Measurements from ENCODE around the gene IMPDH2.

The IMPDH2 gene

DNA sequence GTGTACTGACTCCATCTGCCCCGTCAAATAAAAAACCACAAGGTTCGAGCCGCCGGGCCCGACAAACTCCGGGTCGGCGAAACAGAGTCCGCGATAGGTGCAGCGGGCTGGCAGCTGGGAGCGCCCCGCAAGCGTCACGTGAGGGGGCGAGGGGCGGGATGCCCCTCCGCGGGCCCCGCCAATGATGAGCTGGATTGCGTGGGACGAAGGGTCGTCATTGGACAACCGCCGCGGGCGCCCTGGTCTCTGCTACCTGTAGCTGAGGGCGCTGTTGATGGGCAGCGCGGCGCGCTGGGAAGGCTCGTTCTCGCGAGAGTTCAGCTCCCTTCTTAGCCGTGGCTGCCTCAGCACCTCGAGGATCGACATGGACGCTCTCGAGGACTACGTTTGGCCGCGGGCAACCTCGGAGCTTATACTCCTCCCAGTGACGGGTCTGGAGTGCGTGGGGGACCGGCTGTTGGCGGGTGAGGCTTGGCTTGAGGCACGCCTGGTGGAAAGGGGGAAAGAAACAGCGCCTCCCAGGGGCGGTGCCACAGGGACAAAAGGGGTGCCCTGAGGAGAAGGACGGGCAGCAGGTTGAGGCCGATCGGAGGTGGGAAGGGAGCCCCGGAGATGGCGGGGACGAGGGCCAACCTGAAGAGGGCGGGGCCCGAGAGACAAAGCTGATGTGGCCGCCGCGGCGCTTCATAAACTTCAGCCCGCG, 22.0 kb downstream of the IMPDH2 start, which contains the start of gene WDR6:
TSS of gene WDR6 (plus strand) at position 324 of the 703 bp plus-strand sequence. CDS start at position 365, 41 bp downstream.
- peak; percentile 92 for DNase-seq (ENCODE audit: low read depth, low spot score)

DNA sequence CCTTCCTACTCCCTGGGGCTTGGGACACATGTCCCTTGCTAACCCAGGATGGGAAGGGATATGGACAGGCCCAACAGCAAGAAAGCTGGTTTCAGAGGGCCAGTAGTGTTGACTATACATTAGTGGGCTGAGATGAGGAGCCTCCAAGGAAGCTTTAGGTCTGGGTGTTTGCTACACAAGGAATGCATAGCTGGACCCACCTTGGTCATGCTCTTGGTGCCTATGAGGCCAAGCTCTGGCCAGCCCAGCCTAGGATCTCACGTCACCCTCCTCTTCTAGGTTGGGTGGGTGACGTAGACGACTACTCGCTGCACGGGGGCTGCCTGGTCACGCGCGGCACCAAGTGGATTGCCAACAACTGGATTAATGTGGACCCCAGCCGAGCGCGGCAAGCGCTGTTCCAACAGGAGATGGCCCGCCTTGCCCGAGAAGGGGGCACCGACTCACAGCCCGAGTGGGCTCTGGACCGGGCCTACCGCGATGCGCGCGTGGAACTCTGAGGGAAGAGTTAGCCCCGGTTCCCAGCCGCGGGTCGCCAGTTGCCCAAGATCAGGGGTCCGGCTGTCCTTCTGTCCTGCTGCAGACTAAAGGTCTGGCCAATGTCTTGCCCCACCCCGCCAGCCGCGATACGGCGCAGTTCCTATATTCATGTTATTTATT, 22.7 kb downstream of the IMPDH2 start:
- DNase-seq (ENCODE audit: low read depth, low spot score) = no peak

DNA sequence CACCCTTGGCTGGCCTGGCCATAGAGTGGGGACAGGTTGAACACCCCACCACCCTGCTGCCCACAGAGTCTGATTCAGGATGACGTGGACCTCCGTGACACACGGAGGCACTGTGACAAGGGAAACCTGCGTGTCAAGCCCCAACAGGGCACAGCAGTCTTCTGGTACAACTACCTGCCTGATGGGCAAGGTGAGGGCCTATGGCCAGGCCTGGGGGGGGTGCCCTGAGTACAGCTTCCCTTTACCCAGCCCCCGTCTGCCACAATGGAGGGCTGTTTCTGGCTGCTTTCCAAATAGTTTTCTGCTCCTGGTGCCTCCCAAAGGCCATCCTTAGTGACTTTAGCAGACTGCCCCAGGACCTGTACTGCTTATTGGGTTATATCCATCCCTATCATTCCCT, 23.2 kb downstream of the IMPDH2 start:
- DNase-seq (ENCODE audit: low read depth, low spot score) = no peak

DNA sequence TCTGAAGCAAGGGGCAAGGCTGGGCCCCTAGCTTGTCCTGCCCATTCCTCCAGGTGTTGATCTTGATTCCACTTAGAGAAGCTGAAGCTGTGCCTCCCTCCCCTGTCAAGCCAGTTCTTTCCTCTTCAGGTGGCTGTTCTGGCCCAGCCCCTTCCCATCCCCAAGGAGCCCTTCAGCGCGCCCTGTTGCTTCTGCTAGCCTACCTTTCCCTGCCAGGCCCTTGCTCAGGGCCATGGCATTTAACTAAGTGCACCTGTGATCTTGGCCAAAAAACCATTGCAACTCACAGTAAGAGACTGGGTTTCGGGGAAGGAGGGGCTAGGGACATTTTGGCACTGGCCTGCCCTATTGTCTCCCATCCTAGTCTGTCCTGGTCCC, 23.9 kb downstream of the IMPDH2 start:
- no peak for DNase-seq (ENCODE audit: low read depth, low spot score)

DNA sequence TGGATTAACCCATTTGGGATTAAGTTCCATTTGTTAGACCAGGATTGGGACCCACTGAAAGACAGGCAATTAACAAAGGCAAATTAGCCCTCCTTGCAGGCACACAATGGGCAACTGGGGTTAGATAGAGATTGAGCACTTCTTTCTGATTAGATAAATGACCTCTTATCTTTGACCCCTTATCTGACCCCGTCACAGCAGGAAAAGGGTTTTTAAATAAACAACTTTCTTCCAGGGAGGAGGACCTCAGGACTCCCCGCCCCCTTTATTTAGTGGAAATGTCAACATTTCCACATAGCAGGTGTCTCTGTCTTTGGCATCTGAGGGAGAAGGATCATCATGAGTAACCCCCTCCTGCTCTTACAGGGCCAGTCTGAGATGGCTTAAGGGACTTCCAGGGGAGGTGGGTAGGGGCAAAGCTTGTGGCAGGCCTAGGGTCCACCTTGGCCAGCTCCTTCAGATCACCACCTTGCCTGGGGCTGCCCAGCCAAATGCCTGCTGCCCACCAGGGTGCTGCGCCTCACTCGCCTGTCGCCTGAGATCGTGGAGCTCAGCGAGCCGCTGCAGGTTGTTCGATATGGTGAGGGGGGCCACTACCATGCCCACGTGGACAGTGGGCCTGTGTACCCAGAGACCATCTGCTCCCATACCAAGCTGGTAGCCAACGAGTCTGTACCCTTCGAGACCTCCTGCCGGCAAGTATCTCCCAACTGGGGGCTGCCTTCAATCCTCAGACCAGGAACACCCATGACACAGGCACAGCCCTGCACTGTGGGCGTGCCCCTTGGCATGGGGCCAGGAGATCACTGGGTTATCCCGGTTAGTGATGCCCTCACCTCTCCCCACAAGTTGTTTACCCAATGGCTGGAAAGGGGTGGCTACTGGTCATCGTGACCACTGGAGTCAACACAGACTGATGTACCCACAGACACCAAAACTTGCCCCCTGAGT, 24.6 kb downstream of the IMPDH2 start:
- DNase-seq (ENCODE audit: low read depth, low spot score) = no peak

DNA sequence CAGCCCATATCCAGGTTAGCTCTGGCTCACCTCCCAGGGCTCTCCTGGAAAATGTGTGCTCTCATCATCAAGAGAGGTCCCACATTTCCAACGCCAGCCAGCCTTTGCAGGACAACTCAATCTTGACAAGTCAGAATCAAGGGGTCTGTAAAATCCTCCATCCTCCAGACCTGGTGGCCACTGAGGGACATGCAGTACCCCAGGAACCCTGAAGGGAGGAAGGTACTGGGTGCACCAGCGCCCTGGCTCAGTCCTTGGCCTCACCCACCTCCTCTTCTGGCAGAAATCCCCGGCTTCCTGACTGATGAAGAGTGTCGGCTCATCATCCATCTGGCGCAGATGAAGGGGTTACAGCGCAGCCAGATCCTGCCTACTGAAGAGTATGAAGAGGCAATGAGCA, 28.0 kb downstream of the IMPDH2 start:
- DNase-seq (ENCODE audit: low read depth, low spot score) = no peak

DNA sequence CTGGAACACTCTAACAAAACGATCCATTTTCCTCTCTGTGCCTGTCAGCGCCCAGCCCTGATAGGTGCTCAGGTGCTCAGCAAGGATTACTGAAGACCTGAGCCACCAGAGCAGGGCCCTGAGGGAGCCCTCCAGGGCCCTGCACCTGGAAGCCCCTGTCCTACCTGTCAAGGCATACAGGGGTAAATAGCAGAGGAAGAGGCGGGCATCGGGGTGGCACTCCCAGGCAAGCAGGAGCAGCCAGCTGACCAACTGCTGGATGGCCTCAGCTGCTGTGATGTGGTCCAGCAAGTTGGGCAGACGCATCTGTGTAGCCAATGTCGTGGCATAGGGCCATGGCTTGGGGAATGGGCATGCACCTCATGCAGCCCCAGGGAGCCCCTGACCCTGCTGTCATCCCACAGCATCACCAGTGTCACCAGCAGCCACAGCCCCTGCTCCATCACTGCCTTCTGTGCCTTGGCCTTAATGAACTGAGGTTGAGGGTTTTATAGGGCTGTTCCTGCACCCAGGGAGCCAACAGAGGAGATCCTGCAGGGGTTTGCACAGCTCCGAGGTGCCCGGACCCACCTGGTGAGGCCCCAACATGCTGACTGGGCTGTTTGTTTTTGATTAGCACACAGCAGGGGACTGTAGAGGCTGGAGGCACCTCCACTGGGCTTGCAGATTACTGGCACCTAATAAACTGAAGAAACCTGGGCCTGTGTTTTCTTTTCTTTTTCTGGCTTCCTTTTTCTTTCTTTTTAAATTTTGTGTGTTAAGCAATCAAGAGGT, 29.9 kb downstream of the IMPDH2 start:
- no peak for DNase-seq (ENCODE audit: low read depth, low spot score)

DNA sequence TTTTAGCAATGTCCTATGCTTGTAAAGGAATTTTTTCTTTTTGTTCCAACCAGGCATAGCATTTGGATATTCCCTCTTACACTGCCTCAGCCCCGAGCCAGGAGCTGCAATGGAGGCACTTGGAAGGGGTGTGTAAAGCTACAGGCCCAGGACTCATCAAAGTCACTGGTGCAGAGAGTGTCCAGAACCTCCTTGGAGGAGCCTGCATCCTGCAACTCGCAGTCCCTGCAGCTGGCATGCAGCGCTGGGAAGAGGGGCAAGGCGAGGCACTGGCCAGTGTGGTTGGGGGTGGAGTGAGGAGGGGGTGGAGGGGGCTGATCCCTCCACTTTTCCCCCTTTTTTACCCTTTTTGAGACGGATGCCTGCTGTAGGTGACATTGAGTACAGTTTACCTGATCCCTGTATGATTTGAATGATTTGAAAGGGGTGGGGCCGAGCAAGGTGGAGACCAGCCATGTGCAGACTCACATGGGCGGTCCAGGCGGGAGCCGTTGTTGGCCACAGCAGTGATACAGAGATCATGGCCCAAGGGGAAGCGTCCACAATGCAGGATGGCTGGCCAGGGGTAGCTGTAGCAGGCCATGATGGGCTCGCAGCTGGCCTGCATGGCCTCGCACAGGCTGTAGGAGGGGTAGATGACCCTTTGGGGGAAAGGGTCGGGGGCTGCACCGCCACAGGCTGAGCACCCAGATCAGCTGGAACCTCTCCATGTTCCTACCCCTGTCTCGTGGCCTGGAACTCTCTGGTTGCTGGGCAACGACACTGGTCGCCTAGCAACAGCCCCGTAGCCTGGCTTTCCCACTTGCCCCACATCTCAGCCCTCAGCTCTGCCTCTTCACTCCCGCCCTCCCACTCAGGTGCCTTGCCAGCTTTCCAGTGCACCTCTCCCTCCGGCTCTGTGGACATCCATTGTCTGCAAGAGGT, 31.2 kb downstream of the IMPDH2 start:
- DNase-seq (ENCODE audit: low read depth, low spot score) = no peak

DNA sequence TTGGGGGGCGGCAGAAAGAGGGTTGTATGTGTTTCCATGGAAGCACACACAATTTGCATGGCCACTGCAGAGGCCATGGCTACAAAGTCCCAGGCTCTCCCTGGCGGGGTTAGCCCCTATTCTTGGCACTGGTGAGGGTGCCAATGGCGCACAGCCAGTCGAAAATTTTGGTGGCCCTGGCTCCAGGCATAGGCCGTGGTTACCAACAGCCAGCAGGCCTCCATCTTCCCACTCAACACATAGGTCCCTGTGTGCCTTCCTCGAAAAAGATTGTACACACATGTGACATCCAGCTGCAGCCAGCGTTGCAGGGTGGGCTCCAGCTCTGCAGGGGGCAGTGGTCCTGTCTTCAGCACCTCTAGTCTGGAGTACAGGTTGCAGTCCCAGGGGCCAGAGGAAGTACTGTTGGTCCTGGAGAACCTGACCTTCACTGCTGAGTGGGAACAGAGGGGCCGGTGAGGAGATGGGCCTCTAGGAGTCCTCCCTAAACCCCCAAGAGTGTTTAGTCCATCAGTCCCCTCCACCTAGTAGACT, 32.0 kb downstream of the IMPDH2 start:
- DNase-seq (ENCODE audit: low read depth, low spot score) = no peak

DNA sequence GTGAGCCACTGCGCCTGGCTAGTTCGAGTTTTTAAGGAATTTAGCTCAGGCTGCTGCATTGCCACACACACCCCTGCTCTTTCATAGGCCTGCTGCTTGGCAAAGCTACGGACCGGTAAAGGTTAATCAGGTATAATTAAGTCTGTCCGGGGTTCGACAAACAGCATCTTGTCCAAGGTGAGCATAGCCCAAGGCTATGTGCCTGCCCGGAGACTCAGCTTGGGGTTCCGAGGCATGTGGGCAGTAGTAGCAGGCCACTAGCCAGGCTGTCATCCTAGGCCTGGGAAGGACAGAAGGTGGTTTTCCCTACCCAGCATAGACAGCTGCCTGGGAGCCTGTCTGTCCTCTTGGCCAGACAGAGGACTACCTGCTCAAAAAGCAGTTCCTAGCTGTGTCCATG, 32.6 kb downstream of the IMPDH2 start:
- DNase-seq (ENCODE audit: low read depth, low spot score) = no peak

DNA sequence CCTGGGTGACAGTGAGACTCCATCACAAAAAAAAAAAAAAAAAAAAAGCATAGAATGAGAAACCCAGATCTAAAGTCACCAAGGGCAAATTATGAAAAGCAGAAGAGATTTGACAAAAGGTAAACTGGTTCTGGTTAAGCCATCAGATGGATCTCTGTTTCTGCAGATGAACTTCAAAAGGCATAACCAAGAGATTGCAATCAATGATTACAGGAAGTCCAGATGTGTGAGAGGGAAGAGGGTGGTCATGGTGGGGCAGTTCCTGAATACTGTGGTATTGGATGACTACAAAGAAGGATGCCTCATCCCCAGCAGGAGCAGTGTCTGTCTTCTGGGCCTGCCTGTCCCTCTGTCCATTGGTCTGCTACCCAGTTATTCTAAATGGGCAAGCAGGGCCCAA, 35.4 kb downstream of the IMPDH2 start:
- DNase-seq (ENCODE audit: low read depth, low spot score) = no peak

DNA sequence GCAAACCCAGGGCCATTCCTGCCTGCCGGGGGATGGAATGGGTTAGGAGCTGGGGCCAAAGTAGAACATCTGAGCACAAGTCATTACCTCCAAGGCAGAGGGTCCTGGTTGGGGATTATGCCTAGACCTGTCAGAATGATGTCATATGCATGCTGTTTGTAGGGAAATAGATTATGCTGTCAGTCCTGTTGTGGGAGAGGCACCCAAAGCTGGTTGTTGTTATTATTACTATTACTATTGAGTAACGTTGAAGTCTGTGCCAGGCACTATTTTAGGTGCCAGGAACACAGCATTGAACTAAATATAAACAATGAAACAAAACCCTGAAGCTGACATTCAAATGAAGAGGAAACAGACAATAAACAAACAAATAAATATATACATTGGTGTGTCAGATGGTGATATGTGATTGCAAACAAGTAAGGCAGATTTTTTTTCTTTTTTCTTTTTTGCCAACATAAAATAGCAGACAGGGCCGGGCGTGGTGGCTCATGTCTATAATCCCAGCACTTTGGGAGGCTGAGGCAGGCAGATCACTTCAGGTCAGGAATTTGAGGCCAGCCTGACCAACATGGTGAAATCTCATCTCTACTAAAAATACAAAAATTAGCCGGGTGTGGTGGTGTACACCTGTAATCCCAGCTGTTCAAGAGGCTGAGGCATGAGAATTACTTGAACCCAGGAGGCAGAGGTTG, 37.2 kb downstream of the IMPDH2 start:
- DNase-seq (ENCODE audit: low read depth, low spot score) = no peak

DNA sequence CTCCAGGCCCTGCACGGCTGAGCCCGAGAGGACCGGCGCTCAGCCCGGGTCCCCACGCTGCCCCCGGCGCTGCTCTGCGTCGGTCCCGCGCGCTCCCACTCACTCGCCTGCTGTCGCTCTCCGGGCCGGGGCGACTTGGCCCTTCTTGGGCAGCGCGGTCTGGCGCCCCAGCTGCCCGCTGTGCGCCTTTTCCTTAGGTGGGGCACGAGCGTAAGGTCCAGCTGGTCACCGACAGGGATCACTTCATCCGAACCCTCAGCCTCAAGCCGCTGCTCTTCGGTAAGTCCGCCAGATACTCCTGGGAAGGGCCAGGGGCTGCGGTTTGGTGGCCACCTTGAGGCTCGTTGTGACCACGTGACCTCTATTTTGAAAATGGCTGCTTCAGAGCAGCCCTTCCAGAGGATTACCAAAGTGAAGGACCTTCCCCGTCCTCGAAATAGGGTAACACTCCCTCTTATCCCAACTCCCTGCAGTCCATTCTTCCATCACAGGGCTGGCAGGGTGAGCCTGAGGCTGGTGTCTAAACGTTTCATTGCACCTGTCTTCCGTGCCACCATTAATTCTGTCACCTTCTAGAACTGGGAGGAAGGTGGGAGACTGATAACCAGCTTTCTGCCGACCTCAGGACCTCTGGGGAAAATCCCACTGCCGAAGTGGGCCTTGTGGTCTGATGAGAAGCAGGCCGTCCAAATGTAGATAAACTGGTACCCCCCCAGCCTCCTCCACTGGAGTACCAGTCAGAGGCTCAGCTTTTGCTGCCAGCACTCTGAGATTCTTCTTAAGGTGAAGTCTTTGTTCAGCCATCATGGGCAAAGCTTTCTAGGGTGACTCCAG, 38.3 kb downstream of the IMPDH2 start:
- DNase-seq (ENCODE audit: low read depth, low spot score) = no peak

DNA sequence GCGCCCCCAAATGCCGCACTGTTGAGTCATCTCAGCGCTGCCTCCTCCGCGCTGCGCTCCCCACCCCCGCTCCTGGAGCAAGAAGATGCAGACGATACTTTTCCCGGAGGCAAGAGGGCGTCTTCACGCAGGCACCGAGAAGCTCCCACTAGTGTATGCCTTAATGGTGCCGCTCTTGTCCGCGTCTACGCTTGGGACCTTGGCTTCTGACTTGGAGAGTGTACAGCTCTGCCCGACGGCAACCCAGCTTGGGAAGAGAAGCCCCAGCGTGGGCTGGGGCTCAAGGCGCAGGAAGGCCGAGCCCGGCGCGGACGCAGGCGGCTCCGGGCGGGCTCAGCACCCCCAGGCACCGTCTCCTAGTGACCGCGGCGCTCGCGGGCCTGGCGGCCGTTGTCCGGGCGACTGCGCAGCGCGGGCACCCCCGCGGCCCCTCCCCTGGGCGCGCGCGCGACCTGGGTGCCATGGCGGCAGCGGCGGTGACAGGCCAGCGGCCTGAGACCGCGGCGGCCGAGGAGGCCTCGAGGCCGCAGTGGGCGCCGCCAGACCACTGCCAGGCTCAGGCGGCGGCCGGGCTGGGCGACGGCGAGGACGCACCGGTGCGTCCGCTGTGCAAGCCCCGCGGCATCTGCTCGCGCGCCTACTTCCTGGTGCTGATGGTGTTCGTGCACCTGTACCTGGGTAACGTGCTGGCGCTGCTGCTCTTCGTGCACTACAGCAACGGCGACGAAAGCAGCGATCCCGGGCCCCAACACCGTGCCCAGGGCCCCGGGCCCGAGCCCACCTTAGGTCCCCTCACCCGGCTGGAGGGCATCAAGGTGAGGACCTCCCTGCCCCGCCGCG, 39.2 kb downstream of the IMPDH2 start, which contains the start of gene P4HTM:
TSS of gene P4HTM (plus strand) at position 446 of the 840 bp plus-strand sequence. CDS start at position 462, 16 bp downstream.
- peak; percentile 78 for DNase-seq (ENCODE audit: low read depth, low spot score)

DNA sequence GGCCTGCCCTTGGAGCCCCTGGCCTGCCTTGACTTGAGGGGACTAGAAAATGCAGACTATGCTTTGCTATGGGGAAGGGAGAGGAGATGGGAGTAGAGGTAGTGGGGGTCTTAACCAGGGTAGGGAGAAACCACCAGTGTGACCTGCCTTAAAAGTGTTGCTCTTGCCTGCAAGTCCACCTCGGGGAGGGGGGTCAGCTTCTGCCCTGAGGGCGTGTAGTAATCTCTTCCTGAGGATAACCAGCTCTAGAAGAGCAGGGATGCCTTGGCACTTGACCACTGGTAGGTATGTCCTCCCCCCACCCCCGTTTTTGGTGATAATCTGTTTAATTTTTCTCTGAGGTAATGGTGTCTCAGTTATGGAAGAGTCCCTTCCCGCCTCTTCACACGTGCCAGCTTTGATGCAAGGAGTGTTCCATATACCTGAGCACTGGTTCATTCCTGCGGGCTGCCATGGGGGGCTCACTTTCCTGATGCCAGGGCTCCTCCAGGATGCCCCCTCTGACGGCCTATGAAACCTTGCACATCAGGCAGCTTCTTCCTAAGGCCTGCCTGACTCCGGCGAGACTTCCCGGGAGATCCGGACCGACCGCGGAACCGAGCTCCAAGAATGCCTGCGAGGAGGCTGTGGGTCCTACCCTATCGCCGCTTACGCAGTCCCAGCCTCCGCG, 39.9 kb downstream of the IMPDH2 start:
- DNase-seq (ENCODE audit: low read depth, low spot score) = no peak

DNA sequence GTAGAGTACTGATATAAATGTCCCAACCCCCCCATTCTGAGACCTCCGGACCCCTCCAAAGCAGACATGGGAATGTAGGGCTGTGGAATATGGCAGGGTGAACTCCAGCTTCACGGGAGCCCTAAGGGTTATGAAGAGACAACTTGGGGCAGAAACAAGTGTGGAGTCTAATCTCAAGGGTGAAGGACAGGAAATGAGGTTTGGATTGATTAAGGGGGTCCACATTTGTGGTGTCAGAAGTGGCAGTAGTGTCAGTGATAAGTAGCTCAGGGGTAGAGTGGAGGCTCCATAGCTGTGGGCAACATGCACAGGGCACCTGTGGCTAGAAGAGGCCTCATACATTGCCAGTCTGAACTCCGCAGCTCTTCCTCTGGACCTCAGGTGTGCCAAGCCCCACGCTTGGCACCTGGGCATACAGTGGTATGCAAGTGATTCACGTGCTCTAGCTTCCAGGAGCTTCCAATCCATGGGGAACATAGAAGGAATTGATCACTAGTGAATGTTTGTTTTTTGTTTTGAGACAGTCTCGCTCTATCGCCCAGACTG, 43.3 kb downstream of the IMPDH2 start:
- no peak for DNase-seq (ENCODE audit: low read depth, low spot score)

DNA sequence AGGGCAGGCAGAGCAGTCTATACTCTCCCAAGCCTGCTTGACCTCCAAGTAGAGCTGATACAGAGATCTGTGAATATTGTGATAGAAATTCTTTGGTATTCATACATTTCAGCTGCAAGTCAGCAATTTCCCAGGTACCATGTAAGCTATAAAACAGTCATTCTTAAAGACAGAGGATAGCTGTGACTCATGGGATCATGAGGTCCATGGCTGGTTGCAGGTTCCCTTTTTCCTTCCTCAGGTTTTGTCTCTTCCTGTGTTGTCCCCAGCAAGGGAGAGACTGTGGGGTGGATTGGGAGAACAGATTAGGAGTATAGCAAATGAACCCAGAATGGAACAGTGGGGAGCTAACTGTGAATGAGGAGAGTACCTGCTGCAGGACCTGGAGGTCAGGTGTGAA, 44.5 kb downstream of the IMPDH2 start:
- no peak for DNase-seq (ENCODE audit: low read depth, low spot score)

All from brain pericyte (primary cell).